Thoracic aorta (tissue), 2 donors: ENCODE data around the gene STT3A. TPM values are rescaled to one million over a fixed set of nuclear protein-coding genes. Genes with fewer than 3 reads are reported as not detected.
"Not testable (repeated sequence)": the region's sequence is repeated elsewhere in the genome, so short reads cannot be mapped to it uniquely, and the experiment has no call there.

ENCODE experiments used
- ATAC-seq: fragments of 150-250 bp; one replicate; pipeline ENCODE4 v1.8.0; 2017; ENCODE audit warnings: low read depth; ENCODE audit not compliant: insufficient number of reproducible peaks, low FRiP score
- DNase-seq: peaks from one replicate; pipeline ENCODE4 v3.0.0-alpha.2; 2020; ENCODE audit warnings: low spot score
- H3K27ac ChIP-seq, 2 donors: fragments of 200-600 bp; sonication (generic); 1 replicate in 1 of 2; 2 replicates in 1 of 2; pipeline ENCODE4 v1.5.1; 2016; ENCODE audit warnings: mild to moderate bottlenecking in 2 of 2, moderate library complexity in 2 of 2
- H3K27me3 ChIP-seq: fragments of 200-600 bp; sonication (generic); replicated peaks from 2 replicates; pipeline ENCODE4 v1.6.0; 2016; ENCODE audit warnings: mild to moderate bottlenecking; ENCODE audit not compliant: insufficient read depth
- H3K36me3 ChIP-seq: fragments of 200-600 bp; sonication (generic); one replicate; pipeline ENCODE4 v1.5.1; 2016
- H3K4me1 ChIP-seq, 2 donors: fragments of 200-600 bp; sonication (generic); 1 replicate in 1 of 2; 2 replicates in 1 of 2; pipeline versions ENCODE4 v1.5.1 to v1.6.0; 2016; ENCODE audit warnings: low read depth in 2 of 2, mild to moderate bottlenecking in 1 of 2; ENCODE audit not compliant: control insufficient read depth in 1 of 2
- H3K4me3 ChIP-seq: fragments of 200-600 bp; sonication (generic); 2 replicates; pipeline ENCODE4 v1.5.1; 2016; ENCODE audit warnings: mild to moderate bottlenecking
- H3K9me3 ChIP-seq: fragments of 200-600 bp; sonication (generic); 2 replicates; pipeline ENCODE4 v1.5.1; 2016
- CTCF ChIP-seq: fragments of 200-600 bp; sonication (generic); IDR thresholded peaks from one replicate; pipeline ENCODE4 v1.5.1; 2019; ENCODE audit warnings: antibody characterized with exemption
- total RNA-seq, 2 donors: library from RNA; depleted of rRNA; stranded (reverse); fragments of >200 nt; gene quantifications; one replicate each; pipeline versions ENCODE4 v1.1.0 to v1.2.3, GENCODE V29; 2016

Gene STT3A
- total RNA-seq, 2 donors from 2014 or later, result 85.0 to 122 TPM

GRCh38 chr11:125566235-125566634 lies 26.4 kb upstream of the STT3A start:
- H3K4me1 ChIP-seq, result peaks cover 11 to 14% of the 10 kb centered on the region in 2 donors
- ATAC-seq, result no peak
- H3K36me3 ChIP-seq, result no peaks in the 10 kb centered on the region
- DNase-seq, result no peak
- no peak overlapping the region for H3K27ac ChIP-seq
- no peak for TF ChIP-seq CTCF
- no peak overlapping the region for H3K4me3 ChIP-seq
- no peaks in the 10 kb centered on the region for H3K27me3 ChIP-seq
- no peaks in the 10 kb centered on the region for H3K9me3 ChIP-seq

GRCh38 chr11:125568970-125569914 lies 23.4 kb upstream of the STT3A start, which contains the start of gene EI24:
Gene EI24, plus strand, starts transcription at chr11:125569477. Its CDS starts 3,051 bp downstream, at chr11:125572528.
- H3K27ac ChIP-seq, result peak within 1 kb of the TSS; percentile 66 to 70
- H3K9me3 ChIP-seq, result no peaks in the 10 kb centered on the region
- peak; percentile 69 for DNase-seq
- peak; percentile 82 for ATAC-seq
- TF ChIP-seq CTCF, result peak; percentile 73
- H3K4me3 ChIP-seq, result peak within 1 kb of the TSS; percentile 85
- peaks cover 11 to 15% of the 10 kb centered on the region in 2 donors for H3K4me1 ChIP-seq
- H3K36me3 ChIP-seq, result peaks cover 7% of the 10 kb centered on the region
- H3K27me3 ChIP-seq, result no peaks in the 10 kb centered on the region

- H3K36me3 ChIP-seq, result peaks cover 15% of the 10 kb centered on the region
- H3K9me3 ChIP-seq, result no peaks in the 10 kb centered on the region
- H3K4me3 ChIP-seq, result peak overlapping the region; percentile 85
- H3K27ac ChIP-seq, result peak overlapping the region; percentile 66 to 70
- TF ChIP-seq CTCF, result no peak
- H3K27me3 ChIP-seq, result no peaks in the 10 kb centered on the region
- DNase-seq (no peak), ATAC-seq (no peak)
- H3K4me1 ChIP-seq, result peaks cover 11 to 15% of the 10 kb centered on the region in 2 donors
These were observed 22.6 kb upstream of the STT3A start for GRCh38 chr11:125569915-125570621.

- DNase-seq (no peak), ATAC-seq (no peak)
- Histone ChIP-seq H3K4me3 (no peak overlapping the region), H3K36me3 (peaks cover 24% of the 10 kb centered on the region), H3K27me3 (no peaks in the 10 kb centered on the region), H3K9me3 (no peaks in the 10 kb centered on the region), H3K4me1 (peaks cover 11 to 15% of the 10 kb centered on the region in 2 donors), H3K27ac (no peak overlapping the region)
- no peak for TF ChIP-seq CTCF
These were observed 21.7 kb upstream of the STT3A start for GRCh38 chr11:125570952-125571351.

- DNase-seq (no peak), ATAC-seq (no peak)
- H3K4me1 ChIP-seq, result peaks cover 11 to 15% of the 10 kb centered on the region in 2 donors
- no peak for TF ChIP-seq CTCF
- no peaks in the 10 kb centered on the region for H3K9me3 ChIP-seq
- H3K27me3 ChIP-seq, result no peaks in the 10 kb centered on the region
- no peak overlapping the region for H3K4me3 ChIP-seq
- no peak overlapping the region for H3K27ac ChIP-seq
- H3K36me3 ChIP-seq, result peaks cover 42% of the 10 kb centered on the region
These were observed 19.7 kb upstream of the STT3A start for GRCh38 chr11:125572916-125573315.

- ATAC-seq, result not testable (repeated sequence)
These were observed 15.5 kb upstream of the STT3A start for GRCh38 chr11:125577181-125577580.

More at GRCh38 chr11:125577181-125577580, 15.5 kb upstream of the STT3A start:
- DNase-seq, H3K27ac ChIP-seq, H3K9me3 ChIP-seq, H3K4me3 ChIP-seq, H3K27me3 ChIP-seq, H3K4me1 ChIP-seq: not testable (repeated sequence)
- peaks cover 76% of the 10 kb centered on the region for H3K36me3 ChIP-seq
